ENCODE measurements around the gene IDI1.

IDI1 gene

GRCh38 chr10:990808-991207 is 58.1 kb downstream of the IDI1 start:
- DNase-seq = no peak
